PC-9 (cell line): ENCODE data around the gene DELE1. TPM values are rescaled to one million over a fixed set of nuclear protein-coding genes. Genes with fewer than 3 reads are reported as not detected.
A peak's percentile ranks its signal among the peaks of the same experiment; 100 is the strongest.

Source experiments
- BruUV-seq: library from RNA; stranded (reverse); fragments of 400-500 nt; replicated peaks from 2 replicates; lab custom pipeline; 2021; lab: Mats Ljungman, UMichigan
- CTCF ChIA-PET: fragments of 300-600 bp; sonication (Branson Sonifier 250); formaldehyde crosslinking; loops from one replicate; lab custom pipeline; 2022; ENCODE audit warnings: antibody characterized with exemption; lab: Charles Lee
- POLR2A ChIA-PET: fragments of 300-600 bp; sonication (Branson Sonifier 250); formaldehyde crosslinking; loops from one replicate; lab custom pipeline; 2022; ENCODE audit warnings: antibody characterized with exemption; ENCODE audit not compliant: unreplicated experiment; lab: Charles Lee
- DNase-seq, 2 experiments: peaks; one replicate each; pipeline versions ENCODE4 v3.0.0 to v3.0.0-alpha.2; 2015 to 2022; ENCODE audit warnings: mixed read lengths in 1 of 2
- H2AFZ ChIP-seq: fragments of 200-600 bp; sonication (generic); 2 replicates; pipeline ENCODE4 v1.8.1; 2017; ENCODE audit warnings: antibody characterized with exemption
- H3F3A ChIP-seq: fragments of 200-600 bp; sonication (generic); 2 replicates; pipeline ENCODE4 v1.8.1; 2017; ENCODE audit warnings: antibody characterized with exemption, mild to moderate bottlenecking, low read depth; ENCODE audit not compliant: insufficient read depth
- H3K27ac ChIP-seq: fragments of 200-600 bp; sonication (generic); 2 replicates; pipeline ENCODE4 v1.6.1; 2016; ENCODE audit warnings: mixed run types
- H3K27me3 ChIP-seq: fragments of 200-600 bp; sonication (generic); 2 replicates; pipeline ENCODE4 v1.6.1; 2016; ENCODE audit warnings: low read depth, mixed run types; ENCODE audit not compliant: insufficient read depth
- H3K36me3 ChIP-seq: fragments of 200-600 bp; sonication (generic); 2 replicates; pipeline ENCODE4 v1.6.1; 2016; ENCODE audit warnings: low read depth, mixed run types
- H3K4me1 ChIP-seq: fragments of 200-600 bp; sonication (generic); replicated peaks from 2 replicates; pipeline ENCODE4 v1.6.1; 2016; ENCODE audit warnings: mixed run types; ENCODE audit not compliant: insufficient read depth
- H3K4me2 ChIP-seq: fragments of 200-600 bp; sonication (generic); 2 replicates; pipeline ENCODE4 v1.6.1; 2017; ENCODE audit warnings: mixed run types
- H3K4me3 ChIP-seq: fragments of 200-600 bp; sonication (generic); 2 replicates; pipeline ENCODE4 v1.6.1; 2016; ENCODE audit warnings: mixed run types
- H3K79me2 ChIP-seq: fragments of 200-600 bp; sonication (generic); 2 replicates; pipeline ENCODE4 v1.6.1; 2017; ENCODE audit warnings: low read depth, mixed run types
- H3K9me2 ChIP-seq: fragments of 200-600 bp; sonication (generic); 2 replicates; pipeline ENCODE4 v1.8.1; 2017; ENCODE audit warnings: mild to moderate bottlenecking; ENCODE audit not compliant: insufficient read depth
- H3K9me3 ChIP-seq: fragments of 200-600 bp; sonication (generic); 2 replicates; pipeline ENCODE4 v1.8.1; 2016; ENCODE audit warnings: low read depth; ENCODE audit not compliant: insufficient read depth
- H4K20me1 ChIP-seq: fragments of 200-600 bp; sonication (generic); 2 replicates; pipeline ENCODE4 v1.8.1; 2017; ENCODE audit not compliant: insufficient read depth
- EZH2 ChIP-seq: fragments of 200-600 bp; sonication (generic); IDR thresholded peaks from 2 replicates; pipeline ENCODE4 v1.8.0; 2017; ENCODE audit warnings: antibody characterized with exemption, low read depth
- intact Hi-C: fragments of 100-400 bp; cut with micrococcal nuclease; formaldehyde crosslinking; loops from one replicate; pipeline ENCODE4 v1.10.0; 2022; ENCODE audit not compliant: unreplicated experiment
- total RNA-seq: library from RNA; stranded (reverse); gene quantifications from 2 replicates; pipeline ENCODE4 v1.2.3, GENCODE V29; 2021
- TF ChIP-seq, protein P1 (sequence below): fragments of 200-600 bp; sonication (generic); conservative IDR thresholded peaks from 2 replicates; pipeline ENCODE4 v1.6.1; 2017; ENCODE audit warnings: mixed run types, antibody characterized with exemption, mild to moderate bottlenecking, moderate library complexity

DELE1 gene
- total RNA-seq, 1 experiment from 2014 or later = 80.8 TPM

DNA sequence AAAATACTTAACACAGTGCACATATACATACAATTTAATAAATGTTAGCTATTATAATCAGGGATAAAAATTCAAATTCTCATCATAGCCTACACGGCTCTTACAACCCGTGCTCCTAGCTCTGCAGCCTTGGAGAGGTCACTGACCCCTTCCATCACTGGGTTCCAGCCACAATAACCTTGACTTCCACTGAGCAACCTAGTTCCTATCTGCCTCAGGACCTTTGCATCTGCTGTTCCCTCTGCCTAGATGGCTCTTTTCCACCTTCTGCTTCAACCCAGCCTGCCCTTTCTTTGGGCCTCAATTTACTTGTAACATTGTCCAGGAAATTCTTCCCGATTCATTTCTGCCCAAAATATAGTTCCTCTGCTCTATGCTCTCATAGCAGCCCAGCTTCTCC is 8.9 kb upstream of the DELE1 start:
- Histone ChIP-seq H3K79me2 (no peaks in the 10 kb centered on the region), H3F3A (0 out of 2 replicates have a peak, but pooled peaks cover 5% of the 10 kb centered on the region), H3K4me2 (no peak overlapping the region), H3K9me2 (no peaks in the 10 kb centered on the region), H3K36me3 (no peaks in the 10 kb centered on the region), H2AFZ (no peak overlapping the region), H4K20me1 (no peaks in the 10 kb centered on the region), H3K4me3 (no peak overlapping the region), H3K27me3 (no peaks in the 10 kb centered on the region), H3K9me3 (no peaks in the 10 kb centered on the region), H3K4me1 (0 out of 2 replicates have a peak, but pooled peaks cover 8% of the 10 kb centered on the region), H3K27ac (no peak overlapping the region)
- ChIA-PET POLR2A (no interaction called here), CTCF (interaction anchor here (0.6 kb wide), 1 partner anchor 10 kb away, joined by 3 read pairs; no protein-coding TSS in a partner anchor)
- no peak for DNase-seq
- intact Hi-C loops = no loop called here
- BruUV-seq = no TSS peak
- no peak for TF ChIP-seq EZH2
- TF ChIP-seq, protein P1, sequence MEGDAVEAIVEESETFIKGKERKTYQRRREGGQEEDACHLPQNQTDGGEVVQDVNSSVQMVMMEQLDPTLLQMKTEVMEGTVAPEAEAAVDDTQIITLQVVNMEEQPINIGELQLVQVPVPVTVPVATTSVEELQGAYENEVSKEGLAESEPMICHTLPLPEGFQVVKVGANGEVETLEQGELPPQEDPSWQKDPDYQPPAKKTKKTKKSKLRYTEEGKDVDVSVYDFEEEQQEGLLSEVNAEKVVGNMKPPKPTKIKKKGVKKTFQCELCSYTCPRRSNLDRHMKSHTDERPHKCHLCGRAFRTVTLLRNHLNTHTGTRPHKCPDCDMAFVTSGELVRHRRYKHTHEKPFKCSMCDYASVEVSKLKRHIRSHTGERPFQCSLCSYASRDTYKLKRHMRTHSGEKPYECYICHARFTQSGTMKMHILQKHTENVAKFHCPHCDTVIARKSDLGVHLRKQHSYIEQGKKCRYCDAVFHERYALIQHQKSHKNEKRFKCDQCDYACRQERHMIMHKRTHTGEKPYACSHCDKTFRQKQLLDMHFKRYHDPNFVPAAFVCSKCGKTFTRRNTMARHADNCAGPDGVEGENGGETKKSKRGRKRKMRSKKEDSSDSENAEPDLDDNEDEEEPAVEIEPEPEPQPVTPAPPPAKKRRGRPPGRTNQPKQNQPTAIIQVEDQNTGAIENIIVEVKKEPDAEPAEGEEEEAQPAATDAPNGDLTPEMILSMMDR = no peak

DNA sequence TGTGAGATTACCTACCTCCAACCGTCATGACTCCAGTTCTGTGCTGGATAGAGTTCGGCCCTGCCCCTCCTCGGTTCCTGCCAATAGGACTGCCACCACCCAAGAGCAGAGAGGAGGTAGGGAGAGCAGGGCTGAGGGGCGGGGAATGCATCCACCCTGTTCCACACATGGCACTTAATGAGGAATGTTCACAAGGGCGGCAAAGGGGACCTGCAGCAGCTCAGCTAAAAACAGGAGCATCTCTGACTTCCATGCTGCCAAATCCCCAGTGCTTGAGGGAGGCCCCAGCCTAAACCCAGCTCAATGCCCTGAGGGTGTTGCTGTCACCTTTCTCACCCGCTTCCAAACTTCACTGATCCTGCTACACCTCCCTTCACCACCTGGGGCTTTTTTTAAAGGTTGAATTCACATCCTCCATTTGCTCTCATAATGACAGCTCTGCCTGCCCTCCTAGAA is 7.8 kb upstream of the DELE1 start:
- TF ChIP-seq EZH2 = no peak
- TF ChIP-seq, protein P1 = no peak; the same call in 1 of the 2 replicates
- Histone ChIP-seq H3K4me1 (0 out of 2 replicates have a peak, but pooled peaks cover 8% of the 10 kb centered on the region), H3K79me2 (no peaks in the 10 kb centered on the region), H3K36me3 (no peaks in the 10 kb centered on the region), H3K9me3 (no peaks in the 10 kb centered on the region), H4K20me1 (no peaks in the 10 kb centered on the region), H3K4me3 (no peak overlapping the region), H3K4me2 (no peak overlapping the region), H3F3A (no peaks in the 10 kb centered on the region; the same call in 1 of the 2 replicates), H3K27me3 (no peaks in the 10 kb centered on the region), H2AFZ (peak overlapping the region; percentile 10; the same call in 1 of the 2 replicates), H3K9me2 (no peaks in the 10 kb centered on the region), H3K27ac (no peak overlapping the region)
- intact Hi-C loops = no loop called here
- no TSS peak for BruUV-seq
- ChIA-PET POLR2A (no interaction called here), CTCF (interaction anchor here (0.6 kb wide), 1 partner anchor 141 kb away, joined by 3 read pairs; no protein-coding TSS in a partner anchor)
- DNase-seq = peak in 1 of 2 experiments; percentile 44

DNA sequence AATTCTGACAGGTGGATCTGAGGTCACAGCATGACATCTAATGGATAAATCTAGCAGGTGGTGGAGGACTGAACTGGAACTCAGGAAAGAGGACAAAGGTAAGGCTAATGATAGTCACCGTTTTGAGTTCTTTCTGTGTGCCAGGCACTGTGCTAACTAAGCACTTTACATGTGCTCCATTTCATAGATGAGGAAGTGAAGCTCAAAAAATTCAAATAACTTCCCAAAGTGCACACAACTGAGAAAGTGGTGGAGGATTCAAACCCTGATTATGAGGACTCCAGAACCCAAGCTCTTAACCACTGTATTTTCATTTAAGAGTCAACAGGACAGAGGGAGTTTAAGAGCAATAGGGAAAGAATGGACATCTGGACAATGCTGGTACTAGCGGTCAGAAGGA is 7.1 kb upstream of the DELE1 start:
- intact Hi-C loops = no loop called here
- DNase-seq = no peak
- peaks cover 4% of the 10 kb centered on the region; the same call in 1 of the 2 replicates for H3F3A ChIP-seq
- no peaks in the 10 kb centered on the region for H3K79me2 ChIP-seq
- H3K36me3 ChIP-seq = no peaks in the 10 kb centered on the region
- POLR2A ChIA-PET = no interaction called here
- no peak overlapping the region for H3K4me2 ChIP-seq
- H3K9me2 ChIP-seq = no peaks in the 10 kb centered on the region
- no peak overlapping the region for H3K27ac ChIP-seq
- H3K4me1 ChIP-seq = 0 out of 2 replicates have a peak, but pooled peaks cover 8% of the 10 kb centered on the region
- no peaks in the 10 kb centered on the region for H4K20me1 ChIP-seq
- BruUV-seq = no TSS peak
- no peaks in the 10 kb centered on the region for H3K9me3 ChIP-seq
- CTCF ChIA-PET = interaction anchor here (0.6 kb wide), 1 partner anchor 59 kb away, joined by 3 read pairs; no protein-coding TSS in a partner anchor
- no peak for TF ChIP-seq EZH2
- TF ChIP-seq, protein P1 = no peak
- H3K27me3 ChIP-seq = no peaks in the 10 kb centered on the region
- H3K4me3 ChIP-seq = no peak overlapping the region
- H2AFZ ChIP-seq = no peak overlapping the region
